Glomerular endothelial cell (primary cell): ENCODE measurements around the gene TBPL2. TPM values are rescaled to one million over a fixed set of nuclear protein-coding genes. Genes with fewer than 3 reads are reported as not detected.
"Not testable (repeated sequence)": the region's sequence is repeated elsewhere in the genome, so short reads cannot be mapped to it uniquely, and the experiment has no call there.

ENCODE experiments used
- DNase-seq: peaks from one replicate; pipeline ENCODE4 v3.0.0-alpha.2; 2011; ENCODE audit warnings: low read depth, low spot score; ENCODE audit errors: extremely low read depth
- total RNA-seq: library from RNA; depleted of rRNA; stranded (reverse); fragments of >200 nt; gene quantifications from 2 replicates; pipeline ENCODE4 v1.2.3, GENCODE V29; 2015

TBPL2 gene
- total RNA-seq, 1 donor from 2014 or later = not detected

GRCh38 chr14:55411426-55412389 is 28.7 kb downstream of the TBPL2 start, which contains the start of gene ATG14:
TSS of gene ATG14 (minus strand) at chr14:55411830. CDS start at chr14:55411822, 8 bp downstream.
- DNase-seq = no peak

- DNase-seq = no peak
Measured at GRCh38 chr14:55410876-55411275, 29.5 kb downstream of the TBPL2 start.

- DNase-seq = no peak
Measured at GRCh38 chr14:55404173-55404854, 36.1 kb downstream of the TBPL2 start.

- no peak for DNase-seq
Measured at GRCh38 chr14:55401751-55402150, 38.7 kb downstream of the TBPL2 start.

- no peak for DNase-seq
Measured at GRCh38 chr14:55399852-55400251, 40.6 kb downstream of the TBPL2 start.

- no peak for DNase-seq
Measured at GRCh38 chr14:55399183-55399582, 41.2 kb downstream of the TBPL2 start.

GRCh38 chr14:55398679-55399078 is 41.7 kb downstream of the TBPL2 start:
- DNase-seq = peak; percentile 88

GRCh38 chr14:55389330-55389729 is 51.1 kb downstream of the TBPL2 start:
- DNase-seq = no peak

GRCh38 chr14:55388160-55388559 is 52.3 kb downstream of the TBPL2 start:
- no peak for DNase-seq

GRCh38 chr14:55387121-55387520 is 53.3 kb downstream of the TBPL2 start:
- DNase-seq = no peak

- DNase-seq = no peak
Measured at GRCh38 chr14:55386037-55386808, 54.2 kb downstream of the TBPL2 start.

GRCh38 chr14:55384536-55384935 is 55.9 kb downstream of the TBPL2 start:
- no peak for DNase-seq

GRCh38 chr14:55383541-55384140 is 56.8 kb downstream of the TBPL2 start:
- DNase-seq = no peak

- not testable (repeated sequence) for DNase-seq
Measured at GRCh38 chr14:55383056-55383466, 57.4 kb downstream of the TBPL2 start.

GRCh38 chr14:55382483-55382882 is 57.9 kb downstream of the TBPL2 start:
- no peak for DNase-seq

GRCh38 chr14:55381561-55381960 is 58.9 kb downstream of the TBPL2 start:
- no peak for DNase-seq

- DNase-seq = no peak
Measured at GRCh38 chr14:55381040-55381439, 59.4 kb downstream of the TBPL2 start.

- no peak for DNase-seq
Measured at GRCh38 chr14:55377236-55377635, 63.2 kb downstream of the TBPL2 start.

GRCh38 chr14:55374771-55375170 is 65.6 kb downstream of the TBPL2 start:
- no peak for DNase-seq
